ENCODE data around the gene CENPX. TPM values are rescaled to one million over a fixed set of nuclear protein-coding genes. Genes with fewer than 3 reads are reported as not detected.

The CENPX gene
- total and polyA plus RNA-seq, 2 of the 13 experiments (the other 11 are each of a cell fraction or from before 2014, with no cell fraction given), result 92.7 to 170 TPM

GRCh38 chr17:82018152-82018988 is 4.3 kb downstream of the CENPX start (continued):
- TF ChIP-seq E2F1 (CRISPR knock-in tag; IDR thresholded peaks at IDR 0.05) (no peak), HOXA5 (CRISPR knock-in tag; IDR thresholded peaks at IDR 0.05) (no peak), TAF15 (IDR thresholded peaks at IDR 0.05; ENCODE audit: low read depth, low read length, poor library complexity, severe bottlenecking) (peak; percentile 55), ISL2 (CRISPR knock-in tag; IDR thresholded peaks at IDR 0.05) (no peak), ZBTB8A (CRISPR knock-in tag; IDR thresholded peaks at IDR 0.05; ENCODE audit: borderline replicate concordance, low read depth) (no peak), ZNF768 (CRISPR knock-in tag; IDR thresholded peaks at IDR 0.05) (peak; percentile 10; the same call in 1 of the 2 replicates), ZNF580 (CRISPR knock-in tag; IDR thresholded peaks at IDR 0.05; ENCODE audit: borderline replicate concordance, low read depth) (no peak), CREBL2 (CRISPR knock-in tag; IDR thresholded peaks at IDR 0.05; ENCODE audit: borderline replicate concordance) (no peak), MATR3 (CRISPR knock-in tag; IDR thresholded peaks at IDR 0.05) (no peak), NONO (IDR thresholded peaks at IDR 0.05) (no peak), NONO (CRISPR knock-in tag; conservative IDR thresholded peaks at IDR 0.05) (peak; percentile 54; the same call in 1 of the 2 replicates), ZKSCAN8 (CRISPR knock-in tag; IDR thresholded peaks at IDR 0.05; ENCODE audit: borderline replicate concordance) (no peak), ZNF841 (CRISPR knock-in tag; IDR thresholded peaks at IDR 0.05; ENCODE audit: borderline replicate concordance) (no peak), ZNF264 (CRISPR knock-in tag; IDR thresholded peaks at IDR 0.05) (no peak), SNAI1 (CRISPR knock-in tag; IDR thresholded peaks at IDR 0.05; ENCODE audit: borderline replicate concordance) (no peak), PHF8 (CRISPR knock-in tag; IDR thresholded peaks at IDR 0.05) (no peak; the same call in 1 of the 2 replicates), CEBPG (CRISPR knock-in tag; IDR thresholded peaks at IDR 0.05) (no peak), BCLAF1 (IDR thresholded peaks at IDR 0.05) (no peak), NFYC (CRISPR knock-in tag; IDR thresholded peaks at IDR 0.05) (no peak), PCBP2 (optimal IDR thresholded peaks at IDR 0.05; ENCODE audit: low read depth, low read length, poor library complexity, severe bottlenecking) (no peak), AFF4 (CRISPR knock-in tag; IDR thresholded peaks at IDR 0.05) (peak; percentile 54; the same call in 1 of the 2 replicates)

Data from HepG2 (cell line).